H7 (cell line): ENCODE data around the gene FOLR3. TPM values are rescaled to one million over a fixed set of nuclear protein-coding genes. Genes with fewer than 3 reads are reported as not detected.
"Not testable (repeated sequence)": the region's sequence is repeated elsewhere in the genome, so short reads cannot be mapped to it uniquely, and the experiment has no call there.

Experiments used
- DNase-seq: peaks from one replicate; pipeline ENCODE4 v3.0.0; 2012
- H3K27me3 ChIP-seq: 2 replicates; pipeline ENCODE4 v1.6.0; 2011; ENCODE audit warnings: mild to moderate bottlenecking, low read length; ENCODE audit not compliant: control insufficient read depth, insufficient read depth
- H3K36me3 ChIP-seq: replicated peaks from 2 replicates; pipeline ENCODE4 v1.5.1; 2011; ENCODE audit warnings: low read length; ENCODE audit not compliant: control insufficient read depth, insufficient read depth
- H3K4me3 ChIP-seq: 2 replicates; pipeline ENCODE4 v1.5.1; 2011; ENCODE audit warnings: low read depth, mild to moderate bottlenecking, control low read depth, low read length, moderate library complexity; ENCODE audit not compliant: insufficient read depth
- total RNA-seq: library from RNA; depleted of rRNA; stranded (reverse); fragments of >200 nt; shearing (Covaris generic); gene quantifications from 2 replicates; pipeline ENCODE4 v1.2.3, GENCODE V29; 2014

The FOLR3 gene
- total RNA-seq, 1 experiment from 2014 or later: not detected

- DNase-seq, H3K36me3 ChIP-seq, H3K4me3 ChIP-seq, H3K27me3 ChIP-seq: not testable (repeated sequence)
Measured at GRCh38 chr11:72164187-72164586, 28.7 kb downstream of the FOLR3 start.

DNA sequence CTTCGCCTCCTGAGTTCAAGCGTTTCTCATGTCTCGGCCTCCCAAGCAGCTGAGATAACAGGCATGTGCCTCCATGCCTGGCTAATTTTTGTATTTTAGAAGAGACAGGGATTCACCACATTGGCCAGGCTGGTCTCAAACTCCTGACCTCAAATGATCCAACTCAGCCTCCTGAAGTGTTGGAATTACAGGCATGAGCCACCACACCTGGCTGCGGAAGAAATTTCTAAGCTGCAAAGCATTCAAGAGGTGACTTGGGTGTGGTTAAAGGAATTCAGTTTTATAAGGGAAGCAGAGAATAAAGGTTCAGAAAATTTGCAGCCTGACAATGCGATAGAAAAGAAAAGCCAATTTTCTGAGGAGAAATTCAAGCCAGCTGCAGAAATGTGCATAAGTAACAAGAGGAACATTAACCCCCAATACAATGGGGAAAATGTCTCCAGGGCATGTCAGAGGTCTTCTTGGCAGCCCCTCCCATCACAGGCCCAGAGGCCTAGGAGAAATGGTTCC is 33.6 kb downstream of the FOLR3 start:
- not testable (repeated sequence) for DNase-seq, H3K36me3 ChIP-seq, H3K27me3 ChIP-seq, H3K4me3 ChIP-seq

GRCh38 chr11:72169754-72170153 is 34.2 kb downstream of the FOLR3 start:
- H3K4me3 ChIP-seq, H3K36me3 ChIP-seq, H3K27me3 ChIP-seq, DNase-seq: not testable (repeated sequence)

GRCh38 chr11:72172043-72172442 is 36.5 kb downstream of the FOLR3 start:
- DNase-seq, H3K4me3 ChIP-seq, H3K36me3 ChIP-seq, H3K27me3 ChIP-seq: not testable (repeated sequence)

- H3K27me3 ChIP-seq: no peaks in the 10 kb centered on the region
- H3K36me3 ChIP-seq: no peaks in the 10 kb centered on the region
- H3K4me3 ChIP-seq: no peak overlapping the region
- no peak for DNase-seq
Measured at GRCh38 chr11:72173291-72173690, 37.8 kb downstream of the FOLR3 start.

GRCh38 chr11:72174302-72175070 is 39.0 kb downstream of the FOLR3 start:
- Histone ChIP-seq H3K4me3 (no peak overlapping the region), H3K36me3 (no peaks in the 10 kb centered on the region), H3K27me3 (no peaks in the 10 kb centered on the region)
- no peak for DNase-seq

- Histone ChIP-seq H3K27me3 (no peaks in the 10 kb centered on the region), H3K36me3 (no peaks in the 10 kb centered on the region), H3K4me3 (no peak overlapping the region)
- DNase-seq: no peak
Measured at GRCh38 chr11:72177656-72178055, 42.1 kb downstream of the FOLR3 start.

DNA sequence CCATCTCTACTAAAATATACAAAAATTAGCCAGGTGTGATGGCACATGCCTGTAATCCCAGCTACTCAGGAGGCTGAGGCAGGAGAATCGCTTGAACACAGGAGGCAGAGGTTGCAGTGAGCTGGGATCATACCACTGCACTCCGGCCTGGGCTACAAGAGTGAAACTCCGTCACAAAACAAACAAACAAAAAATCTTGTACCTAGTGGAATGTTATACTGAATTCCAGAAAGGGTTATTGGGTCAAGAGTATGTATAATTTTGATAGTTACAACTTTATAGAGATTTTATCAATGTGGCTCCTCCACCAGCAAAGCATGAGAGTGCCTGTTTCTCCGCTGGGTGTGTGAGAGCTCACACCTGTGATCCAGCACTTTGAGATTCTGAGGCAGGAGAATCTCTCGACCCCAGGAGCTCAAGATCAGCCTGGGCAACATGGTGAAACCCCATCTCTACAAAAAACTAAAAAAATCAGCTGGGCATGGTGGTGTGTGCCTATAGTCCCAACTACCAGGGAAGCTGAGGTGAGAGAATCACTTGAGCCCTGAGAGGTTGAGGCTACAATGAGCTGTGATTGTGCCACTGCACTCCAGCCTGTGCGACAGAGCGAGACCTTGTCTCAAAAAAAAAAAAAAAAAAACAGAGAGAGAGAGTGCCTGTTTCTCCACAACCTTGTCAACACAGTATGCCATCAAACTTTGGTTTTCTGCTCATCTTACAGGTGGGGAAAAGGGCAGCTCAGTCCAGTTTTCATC is 43.7 kb downstream of the FOLR3 start:
- H3K36me3 ChIP-seq: no peaks in the 10 kb centered on the region
- H3K27me3 ChIP-seq: no peaks in the 10 kb centered on the region
- no peak for DNase-seq
- no peak overlapping the region for H3K4me3 ChIP-seq

DNA sequence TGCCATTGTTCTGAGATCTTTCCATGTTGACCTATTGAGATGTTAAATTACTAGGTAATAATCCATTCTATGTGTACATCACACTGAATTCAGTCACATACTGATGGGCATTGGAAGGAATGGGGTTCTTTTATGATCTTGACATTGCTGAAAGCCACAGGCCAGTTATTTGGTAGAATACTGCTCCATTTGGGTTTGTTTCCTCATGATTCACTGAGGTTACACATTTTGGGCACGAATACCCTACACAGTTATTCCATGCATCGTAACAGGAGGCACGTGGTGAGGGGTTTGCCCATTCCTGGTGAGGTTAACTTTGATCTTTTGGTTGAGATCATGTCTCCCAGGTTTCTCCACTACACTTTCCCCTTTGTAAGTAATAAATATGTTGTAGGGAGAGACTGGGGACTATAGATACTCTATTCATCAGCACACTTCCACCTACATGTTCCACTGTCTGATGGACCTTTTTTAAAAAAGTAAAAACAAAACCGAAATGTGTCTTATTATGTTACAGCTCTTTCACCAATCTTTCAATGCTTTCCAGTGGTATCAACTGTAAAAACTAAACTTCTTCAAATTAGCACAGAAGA is 44.4 kb downstream of the FOLR3 start:
- Histone ChIP-seq H3K36me3 (no peaks in the 10 kb centered on the region), H3K4me3 (no peak overlapping the region), H3K27me3 (no peaks in the 10 kb centered on the region)
- DNase-seq: no peak

- not testable (repeated sequence) for DNase-seq, H3K36me3 ChIP-seq, H3K27me3 ChIP-seq, H3K4me3 ChIP-seq
Measured at GRCh38 chr11:72180892-72181552, 45.5 kb downstream of the FOLR3 start.

- DNase-seq: peak; percentile 48
- not testable (repeated sequence) for H3K4me3 ChIP-seq, H3K27me3 ChIP-seq, H3K36me3 ChIP-seq
Measured at GRCh38 chr11:72181553-72181958, 46.0 kb downstream of the FOLR3 start.

- H3K27me3 ChIP-seq: no peaks in the 10 kb centered on the region
- no peaks in the 10 kb centered on the region for H3K36me3 ChIP-seq
- no peak overlapping the region for H3K4me3 ChIP-seq
- DNase-seq: no peak
Measured at GRCh38 chr11:72188267-72188666, 52.7 kb downstream of the FOLR3 start.
